GM12865 (cell line): ENCODE data around the gene NCAPG2.

Experiments used
- DNase-seq: peaks from one replicate; pipeline ENCODE4 v3.0.0; 2010; ENCODE audit warnings: low read depth
- H3K4me3 ChIP-seq: 2 replicates; pipeline ENCODE4 v1.5.1; 2011; ENCODE audit warnings: mild to moderate bottlenecking, low read depth, low read length, control low read depth
- CTCF ChIP-seq: IDR thresholded peaks from 2 replicates; pipeline ENCODE4 v1.5.1; 2011; ENCODE audit warnings: low read length, control low read depth, low read depth, inconsistent platforms; ENCODE audit not compliant: insufficient read depth; ENCODE audit errors: missing control alignments

NCAPG2 gene

DNA sequence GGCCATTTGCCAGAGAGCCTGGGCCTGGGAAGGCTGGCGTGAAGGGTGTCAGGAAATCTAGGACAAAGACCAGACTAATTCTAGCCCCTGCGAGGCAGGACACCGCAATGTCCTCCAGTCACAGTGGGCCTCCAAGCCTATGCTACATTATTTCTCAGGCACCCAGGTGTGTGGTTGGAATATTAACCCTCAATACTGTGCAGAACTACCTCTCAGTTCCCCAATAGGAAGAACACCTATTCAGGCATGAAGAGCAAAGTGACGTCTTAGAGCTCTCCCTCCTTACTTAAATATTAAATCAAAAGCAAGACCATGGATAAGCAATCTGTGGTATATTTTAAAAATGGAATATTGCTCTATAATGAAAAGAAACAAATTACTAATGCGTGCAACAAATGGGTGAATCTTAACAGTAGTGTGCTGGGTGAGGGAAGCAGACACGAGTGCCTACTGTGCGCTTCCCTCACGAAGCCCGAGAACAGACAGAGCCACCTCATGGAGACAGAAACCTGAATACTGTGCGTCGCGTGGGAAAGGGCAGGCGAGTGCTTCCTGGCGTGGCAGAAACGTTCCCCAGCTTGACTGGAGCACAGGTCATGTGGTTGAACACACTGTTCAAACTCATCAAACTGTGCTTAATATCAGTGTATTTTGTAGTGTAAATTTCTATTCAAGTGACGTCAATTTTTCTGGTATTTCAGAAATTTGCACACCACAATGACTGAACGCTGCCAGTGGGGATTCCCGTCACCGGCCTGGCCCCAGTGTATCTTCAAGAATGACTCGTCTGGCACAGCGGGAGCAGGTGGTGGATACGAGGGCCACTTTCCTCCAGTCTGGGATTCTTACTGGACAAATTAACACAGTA, 101.5 kb downstream of the NCAPG2 start:
- no peak overlapping the region for H3K4me3 ChIP-seq
- DNase-seq: peak; percentile 37
- no peak for TF ChIP-seq CTCF

DNA sequence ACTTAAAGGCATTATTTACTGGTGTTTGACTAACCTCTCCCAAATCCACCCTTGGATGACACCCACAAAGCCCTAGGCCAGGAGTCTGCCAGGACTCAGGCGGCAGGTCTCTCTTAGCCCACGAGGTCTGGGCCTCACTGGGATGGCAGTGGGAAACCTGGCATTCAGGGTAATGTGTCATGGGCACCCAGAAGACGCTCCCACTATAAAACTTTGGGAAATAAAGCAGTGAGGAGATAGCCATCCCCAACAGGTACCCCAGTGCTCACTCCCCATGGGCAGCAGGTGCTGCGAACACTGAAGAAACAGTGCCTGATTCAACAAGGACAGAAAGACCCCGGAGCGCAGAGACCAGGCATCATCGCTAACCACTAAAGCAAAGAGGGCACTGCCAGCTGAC, 102.6 kb downstream of the NCAPG2 start:
- no peak overlapping the region for H3K4me3 ChIP-seq
- TF ChIP-seq CTCF: no peak
- DNase-seq: no peak

DNA sequence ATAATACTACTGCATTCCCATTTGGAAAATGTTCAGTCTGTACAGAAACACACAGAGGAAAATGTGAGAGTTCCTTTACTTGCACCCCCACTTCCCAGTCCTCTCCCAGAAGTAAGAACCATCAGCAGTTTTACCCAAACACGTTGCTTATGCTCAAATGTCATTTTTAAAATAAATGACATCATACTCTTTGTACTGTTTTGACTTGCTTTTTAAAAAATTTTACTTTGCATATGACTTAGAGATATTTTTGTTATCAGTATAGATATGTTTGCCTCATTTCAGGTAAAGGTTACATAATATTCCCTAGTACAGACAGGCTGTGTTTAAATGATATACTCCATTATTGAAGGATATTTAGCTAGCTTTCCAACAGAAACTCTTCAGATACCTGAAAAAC, 103.5 kb downstream of the NCAPG2 start:
- no peak for TF ChIP-seq CTCF

DNA sequence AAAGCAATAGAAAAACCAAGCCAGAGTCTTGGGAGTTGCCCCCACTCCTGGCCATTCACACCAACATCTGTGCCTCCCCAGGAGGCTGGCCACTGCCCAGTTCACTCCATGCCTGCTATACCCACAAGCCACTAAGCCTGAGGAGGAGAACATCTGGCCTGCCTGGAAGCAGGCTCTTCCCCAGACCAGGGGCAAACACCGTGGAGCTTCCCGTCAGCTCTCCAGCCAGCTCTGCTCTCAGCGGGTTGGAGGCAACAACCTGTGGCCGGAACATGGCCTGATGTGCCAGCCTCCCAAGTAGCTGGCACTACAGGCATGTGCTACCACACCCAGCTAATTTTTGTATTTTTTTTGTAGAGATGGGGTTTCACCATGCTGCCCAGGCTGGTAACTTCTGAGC, 107.9 kb downstream of the NCAPG2 start:
- H3K4me3 ChIP-seq: no peak overlapping the region
- TF ChIP-seq CTCF: no peak
- DNase-seq: no peak

More for the DNA sequence above, 103.5 kb downstream of the NCAPG2 start:
- H3K4me3 ChIP-seq: no peak overlapping the region
- DNase-seq: no peak

GRCh38 chr7:158596309-158596708, 108.3 kb downstream of the NCAPG2 start:
- no peak for DNase-seq

DNA sequence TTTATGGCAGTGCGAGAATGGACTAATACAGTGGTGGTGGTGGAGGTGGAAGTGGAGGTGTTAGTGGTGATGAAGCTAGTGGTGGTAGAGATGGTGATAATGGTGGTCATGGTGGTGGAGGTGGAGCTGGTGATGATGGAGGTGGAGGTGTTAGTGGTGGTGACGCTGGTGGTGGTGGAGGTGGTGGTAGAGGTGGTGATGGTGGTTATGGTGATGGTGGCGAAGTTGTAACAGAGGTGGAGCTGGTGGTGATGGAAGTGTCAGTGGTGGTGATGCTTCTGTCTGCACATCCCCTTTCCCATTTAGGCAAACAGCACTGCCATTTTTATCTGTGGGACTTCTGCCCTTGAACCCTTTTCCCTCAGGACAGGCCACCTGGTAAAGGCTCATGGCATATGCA, 109.5 kb downstream of the NCAPG2 start:
- peak; percentile 35 for DNase-seq
- no peak overlapping the region for H3K4me3 ChIP-seq

More at GRCh38 chr7:158596309-158596708, 108.3 kb downstream of the NCAPG2 start:
- TF ChIP-seq CTCF: no peak
- H3K4me3 ChIP-seq: no peak overlapping the region

More for the DNA sequence above, 109.5 kb downstream of the NCAPG2 start:
- TF ChIP-seq CTCF: no peak
